HepG2 (cell line): ENCODE measurements around the gene ARHGAP25. TPM values are rescaled to one million over a fixed set of nuclear protein-coding genes. Genes with fewer than 3 reads are reported as not detected.

Experiments used
- ATAC-seq: fragments of 200-7000 bp; cut with Tn5 transposase; 3 replicates; pipeline ENCODE4 v1.9.1; 2020; ENCODE audit warnings: mild to moderate bottlenecking, moderate library complexity
- BruUV-seq: library from RNA; stranded (reverse); fragments of 400-500 nt; replicated peaks from 2 replicates; lab custom pipeline; 2021; lab: Mats Ljungman, UMichigan
- CTCF ChIA-PET: fragments of 300-600 bp; formaldehyde crosslinking; extraction: SDS; loops from one replicate; lab custom pipeline; 2021; ENCODE audit warnings: low total read pairs, inconsistent platforms, low intra/inter-chr PET ratio; lab: Yijun Ruan, JAX
- POLR2A ChIA-PET: fragments of 350-600 bp; sonication (Branson Sonifier 250); formaldehyde crosslinking; loops from one replicate; lab custom pipeline; 2020; ENCODE audit warnings: antibody characterized with exemption, inconsistent platforms; lab: Yijun Ruan, JAX
- DNase-seq: peaks from one replicate; pipeline ENCODE4 v3.0.0-alpha.2; 2015; ENCODE audit warnings: low spot score
- FAIRE-seq: peaks from 3 replicates; lab custom pipeline; 2011; peaks lifted over from hg19 to GRCh38; lab: Jason Lieb, UNC
- H2AFZ ChIP-seq: one replicate; pipeline ENCODE4 v1.6.1; 2011; ENCODE audit warnings: low read length, inconsistent platforms
- H3K27ac ChIP-seq: fragments of 300-600 bp; 3 replicates; pipeline ENCODE4 v1.8.0; 2011; ENCODE audit warnings: mixed run types, mild to moderate bottlenecking, mixed read lengths, low read length, inconsistent platforms; ENCODE audit not compliant: insufficient read depth; ENCODE audit errors: extremely low read length
- H3K27me3 ChIP-seq, 2 experiments: fragments of 200-600 bp in 1 of 2; 2 replicates in 1 of 2; 3 replicates in 1 of 2; pipeline versions ENCODE4 v1.6.0 to v1.8.0; 2011; ENCODE audit warnings: low read length in 2 of 2, mild to moderate bottlenecking in 2 of 2, moderate library complexity in 2 of 2, inconsistent platforms in 1 of 2; ENCODE audit not compliant: insufficient read depth in 2 of 2, control insufficient read depth in 1 of 2
- H3K36me3 ChIP-seq, 2 experiments: fragments of 200-600 bp in 1 of 2; replicated peaks in 1 of 2; 2 replicates in 1 of 2; 3 replicates in 1 of 2; pipeline versions ENCODE4 v1.5.1 to v1.8.0; 2011; ENCODE audit warnings: low read length in 2 of 2, inconsistent platforms in 1 of 2; ENCODE audit not compliant: insufficient read depth in 2 of 2, control insufficient read depth in 1 of 2
- H3K4me1 ChIP-seq: 2 replicates; pipeline ENCODE4 v1.5.1; 2012; ENCODE audit warnings: low read length, inconsistent platforms; ENCODE audit not compliant: insufficient read depth
- H3K4me2 ChIP-seq: 2 replicates; pipeline ENCODE4 v1.6.0; 2011; ENCODE audit warnings: low read depth, low read length, inconsistent platforms
- H3K4me3 ChIP-seq, 3 experiments: fragments of 200-600 bp in 1 of 3; sonication (generic), shearing (Covaris generic) in 1 of 3; replicated peaks in 1 of 3; 2 replicates each; pipeline ENCODE4 v1.5.1; 2011 to 2016; ENCODE audit warnings: low read length in 3 of 3, inconsistent platforms in 2 of 3, low read depth in 2 of 3, mild to moderate bottlenecking in 2 of 3, control low read depth in 1 of 3, mixed read lengths in 1 of 3; ENCODE audit not compliant: insufficient read depth in 1 of 3
- H3K79me2 ChIP-seq: one replicate; pipeline ENCODE4 v1.6.1; 2011; ENCODE audit warnings: low read length, inconsistent platforms; ENCODE audit not compliant: insufficient read depth
- H3K9ac ChIP-seq: 2 replicates; pipeline ENCODE4 v1.6.0; 2011; ENCODE audit warnings: mild to moderate bottlenecking, low read depth, low read length, inconsistent platforms; ENCODE audit not compliant: insufficient read depth
- H3K9me3 ChIP-seq: 2 replicates; pipeline ENCODE4 v1.5.1; 2012; ENCODE audit warnings: mild to moderate bottlenecking, low read length
- H4K20me1 ChIP-seq: 2 replicates; pipeline ENCODE4 v1.6.0; 2011; ENCODE audit warnings: inconsistent platforms, mild to moderate bottlenecking, low read length, moderate library complexity; ENCODE audit not compliant: insufficient read depth
- GPBP1L1 ChIP-seq: sonication (generic); formaldehyde crosslinking; IDR thresholded peaks from 2 replicates; pipeline ENCODE4 v1.5.0; 2020; ENCODE audit warnings: mild to moderate bottlenecking, missing genetic modification reagents
- SIX1 ChIP-seq: sonication (generic); formaldehyde crosslinking; IDR thresholded peaks from 2 replicates; pipeline ENCODE4 v1.4.0; 2020; ENCODE audit warnings: missing genetic modification reagents, borderline replicate concordance
- ZNF781 ChIP-seq: sonication (generic); formaldehyde crosslinking; IDR thresholded peaks from 2 replicates; pipeline ENCODE4 v1.5.1; 2020; ENCODE audit warnings: borderline replicate concordance, mild to moderate bottlenecking, missing genetic modification reagents; ENCODE audit errors: not compliant biosample characterization
- ZNF83 ChIP-seq: sonication (generic); formaldehyde crosslinking; IDR thresholded peaks from 2 replicates; pipeline ENCODE4 v1.4.0; 2020; ENCODE audit warnings: missing genetic modification reagents, mild to moderate bottlenecking, borderline replicate concordance
- ZNF879 ChIP-seq: sonication (generic); formaldehyde crosslinking; IDR thresholded peaks from 2 replicates; pipeline ENCODE4 v1.8.1; 2023; ENCODE audit warnings: missing genetic modification reagents
- WGBS: methylation state at CpG from one replicate; pipeline ENCODE4 v1.1.6; 2017; ENCODE audit warnings: low lambda C conversion rate; 5-methylcytosine and 5-hydroxymethylcytosine counted together
- in situ Hi-C: cut with HindIII; loops from 2 replicates; pipeline ENCODE4 v1.10.0; 2017; ENCODE audit warnings: low pct_unique_long_range_greater_than_20kb; ENCODE audit not compliant: extremely low pct_ligation_motif_present
- intact Hi-C: fragments of 100-400 bp; cut with micrococcal nuclease; formaldehyde crosslinking; loops from one replicate; pipeline ENCODE4 v1.10.0; 2022; ENCODE audit not compliant: unreplicated experiment
- polyA plus RNA-seq, 8 experiments: library from polyadenylated mRNA; depleted of rRNA in 3 of 8; stranded (reverse) in 7 of 8; unstranded in 1 of 8; fragments of >200 nt; fragmentation: Illumina TruSeq in 4 of 8; extraction: Trizol in 4 of 8; gene quantifications; 2 replicates each; pipeline versions ENCODE4 v1.2.1 to v1.2.3, GENCODE V29; 2011 to 2016; ENCODE audit warnings: low read depth in 4 of 8, missing spikeins in 1 of 8, mixed read lengths in 1 of 8; ENCODE audit not compliant: insufficient read depth in 1 of 8
- total RNA-seq, 5 experiments: library from RNA; depleted of rRNA; stranded (reverse); fragments of >200 nt; fragmentation: Illumina TruSeq; extraction: Trizol; gene quantifications; 2 replicates each; pipeline ENCODE4 v1.2.3, GENCODE V29; 2016; ENCODE audit warnings: low read depth in 1 of 5
- TF ChIP-seq, protein P1 (sequence below): sonication (generic); formaldehyde crosslinking; IDR thresholded peaks from 2 replicates; pipeline ENCODE4 v1.8.0; 2022; ENCODE audit warnings: mild to moderate bottlenecking, missing genetic modification reagents

ARHGAP25 gene
- total and polyA plus RNA-seq, 2 of the 13 experiments (the other 11 are each of a cell fraction or from before 2014, with no cell fraction given) = not detected

DNA sequence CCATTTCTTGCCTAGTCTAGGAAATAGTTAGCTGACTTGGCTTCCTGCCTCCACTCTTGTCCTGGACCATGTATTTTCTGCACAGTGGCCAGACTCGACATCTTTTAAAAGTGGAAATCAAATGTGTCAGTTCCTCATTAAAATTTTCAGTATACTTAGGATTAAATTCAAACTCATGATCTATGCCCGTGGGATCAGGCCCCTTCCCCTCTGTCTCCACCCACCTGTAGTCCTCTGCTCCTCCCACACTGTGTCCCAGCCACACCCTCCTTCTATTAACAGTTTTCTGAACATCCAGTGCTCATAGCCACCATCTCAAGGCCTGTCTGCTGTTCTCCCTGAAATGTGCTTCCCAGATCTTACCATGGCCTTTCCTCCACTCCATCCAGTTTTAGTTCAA lies 13.3 kb downstream of the ARHGAP25 start:
- Histone ChIP-seq H2AFZ (no peak overlapping the region), H3K4me3 (no peak overlapping the region), H4K20me1 (no peaks in the 10 kb centered on the region), H3K9ac (no peak overlapping the region), H3K27ac (no peak overlapping the region), H3K79me2 (no peaks in the 10 kb centered on the region), H3K4me1 (no peaks in the 10 kb centered on the region), H3K9me3 (no peaks in the 10 kb centered on the region), H3K36me3 (no peaks in the 10 kb centered on the region), H3K27me3 (peaks cover 1 to 30% of the 10 kb centered on the region in 2 experiments; a peak in 3 of 5 replicates), H3K4me2 (no peak overlapping the region)
- ChIA-PET POLR2A (no interaction called here), CTCF (no interaction called here)
- DNase-seq (no peak), ATAC-seq (no peak), FAIRE-seq (no peak)
- in situ Hi-C loops = no loop called here
- intact Hi-C loops = no loop called here
- TF ChIP-seq ZNF879 (CRISPR knock-in tag) (no peak), GPBP1L1 (CRISPR knock-in tag) (no peak), SIX1 (CRISPR knock-in tag) (no peak), ZNF83 (CRISPR knock-in tag) (no peak), ZNF781 (CRISPR knock-in tag) (no peak)
- TF ChIP-seq, protein P1, sequence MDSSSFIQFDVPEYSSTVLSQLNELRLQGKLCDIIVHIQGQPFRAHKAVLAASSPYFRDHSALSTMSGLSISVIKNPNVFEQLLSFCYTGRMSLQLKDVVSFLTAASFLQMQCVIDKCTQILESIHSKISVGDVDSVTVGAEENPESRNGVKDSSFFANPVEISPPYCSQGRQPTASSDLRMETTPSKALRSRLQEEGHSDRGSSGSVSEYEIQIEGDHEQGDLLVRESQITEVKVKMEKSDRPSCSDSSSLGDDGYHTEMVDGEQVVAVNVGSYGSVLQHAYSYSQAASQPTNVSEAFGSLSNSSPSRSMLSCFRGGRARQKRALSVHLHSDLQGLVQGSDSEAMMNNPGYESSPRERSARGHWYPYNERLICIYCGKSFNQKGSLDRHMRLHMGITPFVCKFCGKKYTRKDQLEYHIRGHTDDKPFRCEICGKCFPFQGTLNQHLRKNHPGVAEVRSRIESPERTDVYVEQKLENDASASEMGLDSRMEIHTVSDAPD (CRISPR knock-in tag) = no peak
- WGBS = 1% methylated on average over 2 of the region's 2 CpGs
- no TSS peak for BruUV-seq
